GM18502 (cell line): ENCODE results near the gene SCFD2.
"Not testable (repeated sequence)": the region's sequence is repeated elsewhere in the genome, so short reads cannot be mapped to it uniquely, and the experiment has no call there.

Source experiments
- ATAC-seq: cut with Tn5 transposase; IDR thresholded peaks from one replicate; pipeline ENCODE4 v1.9.1; 2021; ENCODE audit warnings: mild to moderate bottlenecking; ENCODE audit not compliant: unreplicated experiment, poor library complexity

SCFD2 gene

GRCh38 chr4:53000560-53000959 is 365.3 kb downstream of the SCFD2 start:
- no peak for ATAC-seq

- ATAC-seq = no peak
Observed at GRCh38 chr4:52999626-53000025, 366.2 kb downstream of the SCFD2 start.

- no peak for ATAC-seq
Observed at GRCh38 chr4:52998413-52998812, 367.4 kb downstream of the SCFD2 start.

GRCh38 chr4:52997132-52997416 is 368.8 kb downstream of the SCFD2 start:
- ATAC-seq = no peak

GRCh38 chr4:52996261-52997131 is 369.4 kb downstream of the SCFD2 start:
- no peak for ATAC-seq

- no peak for ATAC-seq
Observed at GRCh38 chr4:52995360-52996030, 370.4 kb downstream of the SCFD2 start.

- no peak for ATAC-seq
Observed at GRCh38 chr4:52994567-52994966, 371.3 kb downstream of the SCFD2 start.

- no peak for ATAC-seq
Observed at GRCh38 chr4:52993771-52994170, 372.1 kb downstream of the SCFD2 start.

GRCh38 chr4:52992551-52992950 is 373.3 kb downstream of the SCFD2 start:
- not testable (repeated sequence) for ATAC-seq

- ATAC-seq = no peak
Observed at GRCh38 chr4:52991472-52991871, 374.4 kb downstream of the SCFD2 start.

GRCh38 chr4:52990706-52991105 is 375.2 kb downstream of the SCFD2 start:
- no peak for ATAC-seq

- no peak for ATAC-seq
Observed at GRCh38 chr4:52989865-52990264, 376.0 kb downstream of the SCFD2 start.

GRCh38 chr4:52987392-52988056 is 378.3 kb downstream of the SCFD2 start:
- no peak for ATAC-seq

GRCh38 chr4:52984462-52984881 is 381.4 kb downstream of the SCFD2 start:
- no peak for ATAC-seq

GRCh38 chr4:52983563-52984303 is 382.1 kb downstream of the SCFD2 start:
- peak; percentile 70 for ATAC-seq

- ATAC-seq = no peak
Observed at GRCh38 chr4:52982946-52983340, 382.9 kb downstream of the SCFD2 start.

- peak; percentile 62 for ATAC-seq
Observed at GRCh38 chr4:52982255-52982945, 383.5 kb downstream of the SCFD2 start.

- no peak for ATAC-seq
Observed at GRCh38 chr4:52979821-52980590, 385.9 kb downstream of the SCFD2 start.

GRCh38 chr4:52979020-52979419 is 386.8 kb downstream of the SCFD2 start:
- ATAC-seq = no peak
